Chondrocyte (in vitro differentiated cells): ENCODE results near the gene RHPN2. TPM values are rescaled to one million over a fixed set of nuclear protein-coding genes. Genes with fewer than 3 reads are reported as not detected.
A peak's percentile ranks its signal among the peaks of the same experiment; 100 is the strongest.

Experiments used
- DNase-seq: peaks from one replicate; pipeline ENCODE4 v3.0.0; 2021; ENCODE audit warnings: mixed read lengths, low spot score
- H3K27ac Mint-ChIP-seq: one replicate; pipeline ENCODE4 v1.8.0; 2021; ENCODE audit warnings: mild to moderate bottlenecking, moderate library complexity, mixed read lengths; ENCODE audit not compliant: unreplicated experiment
- H3K27me3 Mint-ChIP-seq: 2 replicates; pipeline ENCODE4 v1.8.0; 2021; ENCODE audit warnings: low read depth, mixed read lengths
- H3K36me3 Mint-ChIP-seq: 2 replicates; pipeline ENCODE4 v1.8.0; 2021; ENCODE audit warnings: low read depth, mixed read lengths
- H3K4me1 Mint-ChIP-seq: 2 replicates; pipeline ENCODE4 v1.8.0; 2021; ENCODE audit warnings: low read depth, mild to moderate bottlenecking, mixed read lengths
- H3K4me3 Mint-ChIP-seq: one replicate; pipeline ENCODE4 v1.8.0; 2021; ENCODE audit warnings: mild to moderate bottlenecking, moderate library complexity, mixed read lengths; ENCODE audit not compliant: unreplicated experiment
- H3K9me3 Mint-ChIP-seq: 2 replicates; pipeline ENCODE4 v1.8.0; 2021; ENCODE audit warnings: low read depth, mixed read lengths
- total RNA-seq: library from RNA; stranded (reverse); gene quantifications from 3 replicates; pipeline ENCODE4 v1.2.1, GENCODE V29; 2021
- TF ChIP-seq, protein P1 (sequence below): fragments of 200-600 bp; sonication (generic); IDR thresholded peaks from 2 replicates; pipeline ENCODE4 v1.5.0; 2021; ENCODE audit warnings: antibody characterized with exemption, mild to moderate bottlenecking, moderate library complexity

Gene RHPN2
- total RNA-seq, 1 donor from 2014 or later, result 8.5 TPM

- Mint-ChIP-seq H3K36me3 (no peaks in the 10 kb centered on the region), H3K4me3 (peak overlapping the region; percentile 41), H3K27me3 (no peaks in the 10 kb centered on the region), H3K27ac (no peak overlapping the region), H3K4me1 (peaks cover 17% of the 10 kb centered on the region), H3K9me3 (no peaks in the 10 kb centered on the region)
- TF ChIP-seq, protein P1, sequence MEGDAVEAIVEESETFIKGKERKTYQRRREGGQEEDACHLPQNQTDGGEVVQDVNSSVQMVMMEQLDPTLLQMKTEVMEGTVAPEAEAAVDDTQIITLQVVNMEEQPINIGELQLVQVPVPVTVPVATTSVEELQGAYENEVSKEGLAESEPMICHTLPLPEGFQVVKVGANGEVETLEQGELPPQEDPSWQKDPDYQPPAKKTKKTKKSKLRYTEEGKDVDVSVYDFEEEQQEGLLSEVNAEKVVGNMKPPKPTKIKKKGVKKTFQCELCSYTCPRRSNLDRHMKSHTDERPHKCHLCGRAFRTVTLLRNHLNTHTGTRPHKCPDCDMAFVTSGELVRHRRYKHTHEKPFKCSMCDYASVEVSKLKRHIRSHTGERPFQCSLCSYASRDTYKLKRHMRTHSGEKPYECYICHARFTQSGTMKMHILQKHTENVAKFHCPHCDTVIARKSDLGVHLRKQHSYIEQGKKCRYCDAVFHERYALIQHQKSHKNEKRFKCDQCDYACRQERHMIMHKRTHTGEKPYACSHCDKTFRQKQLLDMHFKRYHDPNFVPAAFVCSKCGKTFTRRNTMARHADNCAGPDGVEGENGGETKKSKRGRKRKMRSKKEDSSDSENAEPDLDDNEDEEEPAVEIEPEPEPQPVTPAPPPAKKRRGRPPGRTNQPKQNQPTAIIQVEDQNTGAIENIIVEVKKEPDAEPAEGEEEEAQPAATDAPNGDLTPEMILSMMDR, result no peak
- DNase-seq, result no peak
Observed at GRCh38 chr19:33066543-33066942, 1.9 kb upstream of the RHPN2 start.

DNA sequence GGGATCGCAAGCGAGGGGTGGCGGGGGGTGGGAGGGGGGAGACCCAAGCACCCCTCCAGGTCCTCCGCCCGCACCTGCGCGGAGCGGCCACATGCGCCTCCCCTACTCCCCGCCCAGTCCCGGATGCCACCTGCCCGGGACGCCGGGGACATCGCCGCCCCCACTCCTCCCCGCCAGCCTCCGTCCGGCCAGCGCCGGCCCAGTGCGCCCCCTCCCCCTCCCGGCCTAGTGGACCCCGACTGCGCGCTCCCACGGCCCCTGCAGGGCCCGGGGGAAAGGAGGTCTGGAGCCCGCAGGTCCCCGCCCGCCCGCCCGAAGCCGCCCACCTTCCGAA is 263 bp downstream of the RHPN2 start:
- TF ChIP-seq, protein P1, result peak; percentile 36
- no peaks in the 10 kb centered on the region for H3K9me3 Mint-ChIP-seq
- DNase-seq, result no peak
- no peaks in the 10 kb centered on the region for H3K36me3 Mint-ChIP-seq
- peaks cover 11% of the 10 kb centered on the region for H3K4me1 Mint-ChIP-seq
- no peak overlapping the region for H3K27ac Mint-ChIP-seq
- H3K4me3 Mint-ChIP-seq, result peak overlapping the region; percentile 74
- H3K27me3 Mint-ChIP-seq, result no peaks in the 10 kb centered on the region

DNA sequence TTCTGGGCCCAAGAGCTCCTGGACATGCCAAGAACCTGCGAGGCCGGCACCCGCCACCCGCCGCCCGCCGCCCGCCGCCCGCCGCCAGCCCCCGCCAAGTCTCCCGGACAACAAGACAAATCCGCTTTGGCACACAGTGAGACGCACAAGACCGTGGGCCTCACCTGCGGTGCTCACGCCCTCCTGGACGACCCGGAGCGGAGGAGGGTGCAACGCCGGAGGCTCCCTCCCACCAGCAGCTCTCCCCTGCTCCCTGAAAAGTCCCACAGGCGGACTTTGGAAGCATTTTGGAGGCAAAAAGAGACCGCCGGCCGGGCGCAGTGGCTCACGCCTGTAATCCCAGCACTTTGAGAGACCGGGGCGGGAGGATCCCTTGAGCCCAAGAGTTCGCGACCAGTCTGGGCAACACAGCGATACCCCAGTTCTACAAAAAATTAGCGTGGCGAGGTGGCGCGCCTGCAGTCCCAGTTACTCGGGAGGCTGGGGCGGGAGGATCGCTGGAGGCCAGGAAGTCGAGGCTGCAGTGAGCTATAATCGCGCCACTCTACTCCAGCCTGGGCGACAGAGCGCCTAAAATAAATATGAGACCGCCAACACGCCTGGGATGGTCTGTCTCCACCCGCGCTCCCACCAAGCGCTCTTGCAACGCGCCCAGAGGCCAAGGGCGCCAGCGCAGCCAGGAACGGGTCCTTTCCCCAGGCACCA is 783 bp downstream of the RHPN2 start:
- DNase-seq, result no peak
- peaks cover 11% of the 10 kb centered on the region for H3K4me1 Mint-ChIP-seq
- TF ChIP-seq, protein P1, result no peak
- H3K9me3 Mint-ChIP-seq, result no peaks in the 10 kb centered on the region
- no peaks in the 10 kb centered on the region for H3K27me3 Mint-ChIP-seq
- H3K27ac Mint-ChIP-seq, result peak overlapping the region; percentile 27
- no peaks in the 10 kb centered on the region for H3K36me3 Mint-ChIP-seq
- H3K4me3 Mint-ChIP-seq, result peak overlapping the region; percentile 74

DNA sequence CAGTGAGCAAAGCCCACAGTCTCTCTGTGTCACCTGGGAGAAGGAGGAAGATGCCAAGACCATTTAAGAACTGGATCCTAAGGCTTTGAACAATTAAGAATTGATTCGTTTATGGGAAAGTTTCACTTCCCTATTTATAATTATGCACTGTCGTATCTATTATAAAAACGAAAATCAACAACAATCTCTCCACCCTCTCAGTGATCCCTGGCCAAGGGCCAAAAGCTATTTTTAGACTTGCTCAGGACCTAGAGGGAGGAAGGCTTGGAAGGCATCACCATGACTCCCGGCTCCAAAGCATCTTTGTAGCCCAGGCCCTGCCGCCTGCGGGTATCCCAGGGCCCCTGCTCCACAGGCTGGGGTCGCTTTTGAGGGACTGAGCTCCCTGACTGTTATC is 1.3 kb downstream of the RHPN2 start:
- H3K27ac Mint-ChIP-seq, result no peak overlapping the region
- no peaks in the 10 kb centered on the region for H3K9me3 Mint-ChIP-seq
- no peaks in the 10 kb centered on the region for H3K36me3 Mint-ChIP-seq
- peaks cover 11% of the 10 kb centered on the region for H3K4me1 Mint-ChIP-seq
- TF ChIP-seq, protein P1, result no peak
- peak overlapping the region; percentile 74 for H3K4me3 Mint-ChIP-seq
- H3K27me3 Mint-ChIP-seq, result no peaks in the 10 kb centered on the region
- no peak for DNase-seq

DNA sequence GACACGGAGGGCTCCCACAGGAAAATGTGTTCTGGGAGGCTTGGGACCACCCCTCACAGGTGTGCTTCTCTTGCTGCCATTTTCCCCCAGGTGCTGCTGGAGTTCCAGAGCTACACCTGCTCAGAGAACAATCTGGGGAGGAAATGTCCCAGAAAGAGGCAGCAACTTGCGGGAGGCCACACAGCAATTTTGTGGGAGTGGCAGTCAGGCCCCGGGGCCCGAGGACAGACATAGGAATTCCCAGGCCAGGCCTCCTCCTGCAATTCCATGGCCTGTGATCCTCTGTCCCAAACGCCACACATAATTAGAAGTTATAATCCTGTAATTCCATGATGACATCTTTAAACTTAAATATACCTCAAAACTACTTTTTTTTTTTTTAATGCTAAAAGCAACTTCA is 1.8 kb downstream of the RHPN2 start:
- no peaks in the 10 kb centered on the region for H3K27me3 Mint-ChIP-seq
- DNase-seq, result no peak
- H3K9me3 Mint-ChIP-seq, result no peaks in the 10 kb centered on the region
- peak overlapping the region; percentile 36 for H3K4me3 Mint-ChIP-seq
- TF ChIP-seq, protein P1, result no peak
- no peaks in the 10 kb centered on the region for H3K36me3 Mint-ChIP-seq
- H3K27ac Mint-ChIP-seq, result no peak overlapping the region
- H3K4me1 Mint-ChIP-seq, result peaks cover 11% of the 10 kb centered on the region
